Neuronal stem cell (in vitro differentiated cells): ENCODE results near the gene MILR1.

Experiments
- DNase-seq: peaks from one replicate; pipeline ENCODE4 v3.0.0-alpha.2; 2013; ENCODE audit warnings: low spot score
- H2AFZ ChIP-seq: one replicate; pipeline ENCODE4 v1.6.1; 2013; ENCODE audit warnings: mild to moderate bottlenecking, low read length, inconsistent platforms
- H2AK5ac ChIP-seq: 2 replicates; pipeline ENCODE4 v1.6.1; 2013; ENCODE audit warnings: low read depth, mild to moderate bottlenecking, inconsistent platforms, low read length, moderate library complexity, mixed read lengths
- H2BK120ac ChIP-seq: 2 replicates; pipeline ENCODE4 v1.6.1; 2013; ENCODE audit warnings: low read depth, mild to moderate bottlenecking, inconsistent platforms, low read length, moderate library complexity, mixed read lengths
- H2BK12ac ChIP-seq: one replicate; pipeline ENCODE4 v1.6.1; 2013; ENCODE audit warnings: low read length, inconsistent platforms
- H2BK15ac ChIP-seq: 2 replicates; pipeline ENCODE4 v1.6.1; 2013; ENCODE audit warnings: mild to moderate bottlenecking, low read length, inconsistent platforms, mixed read lengths
- H2BK5ac ChIP-seq: one replicate; pipeline ENCODE4 v1.6.1; 2013; ENCODE audit warnings: inconsistent platforms, mild to moderate bottlenecking, low read length, moderate library complexity
- H3K14ac ChIP-seq: one replicate; pipeline ENCODE4 v1.6.1; 2013; ENCODE audit warnings: low read length, inconsistent platforms
- H3K18ac ChIP-seq: 2 replicates; pipeline ENCODE4 v1.6.1; 2013; ENCODE audit warnings: low read length, inconsistent platforms
- H3K23ac ChIP-seq: 2 replicates; pipeline ENCODE4 v1.6.1; 2013; ENCODE audit warnings: low read depth, mild to moderate bottlenecking, mixed read lengths, low read length, inconsistent platforms; ENCODE audit not compliant: poor library complexity
- H3K27ac ChIP-seq: replicated peaks from 3 replicates; pipeline ENCODE4 v1.5.1; 2013; ENCODE audit warnings: low read length, inconsistent platforms
- H3K27me3 ChIP-seq, 3 experiments: 2 replicates each; pipeline ENCODE4 v1.6.1; 2013; ENCODE audit warnings: low read length in 3 of 3, mild to moderate bottlenecking in 2 of 3, inconsistent platforms in 1 of 3, low read depth in 1 of 3, mixed read lengths in 1 of 3, moderate library complexity in 1 of 3; ENCODE audit not compliant: control insufficient read depth in 3 of 3, insufficient read depth in 3 of 3
- H3K36me3 ChIP-seq, 2 donors: replicated peaks in 1 of 2; 2 replicates each; pipeline ENCODE4 v1.6.1; 2013; ENCODE audit warnings: low read length in 2 of 2; ENCODE audit not compliant: control insufficient read depth in 2 of 2, insufficient read depth in 2 of 2
- H3K4ac ChIP-seq: 2 replicates; pipeline ENCODE4 v1.6.1; 2013; ENCODE audit warnings: inconsistent platforms, mild to moderate bottlenecking, low read length, moderate library complexity
- H3K4me1 ChIP-seq, 2 donors: 1 replicate in 1 of 2; 2 replicates in 1 of 2; pipeline ENCODE4 v1.6.1; 2013; ENCODE audit warnings: low read length in 2 of 2, low read depth in 1 of 2; ENCODE audit not compliant: control insufficient read depth in 2 of 2, insufficient read depth in 1 of 2
- H3K4me2 ChIP-seq: one replicate; pipeline ENCODE4 v1.6.1; 2013; ENCODE audit warnings: mild to moderate bottlenecking, low read length, inconsistent platforms; ENCODE audit not compliant: insufficient read depth, poor library complexity, severe bottlenecking
- H3K4me3 ChIP-seq, 2 donors: 2 replicates each; pipeline ENCODE4 v1.5.1; 2013; ENCODE audit warnings: low read length in 2 of 2, mild to moderate bottlenecking in 2 of 2, inconsistent platforms in 1 of 2, moderate library complexity in 1 of 2
- H3K79me1 ChIP-seq: one replicate; pipeline ENCODE4 v1.6.1; 2013; ENCODE audit warnings: low read depth, mild to moderate bottlenecking, inconsistent platforms, low read length, moderate library complexity
- H3K9ac ChIP-seq: one replicate; pipeline ENCODE4 v1.6.1; 2013; ENCODE audit warnings: mild to moderate bottlenecking, low read depth, low read length, inconsistent platforms; ENCODE audit not compliant: poor library complexity
- H3K9me3 ChIP-seq, 2 donors: replicated peaks in 1 of 2; 2 replicates each; pipeline versions ENCODE3 to v1.6.1; 2013; ENCODE audit warnings: low read length in 2 of 2, mild to moderate bottlenecking in 2 of 2, inconsistent platforms in 1 of 2, low read depth in 1 of 2, mixed read lengths in 1 of 2, moderate library complexity in 1 of 2; ENCODE audit not compliant: control insufficient read depth in 2 of 2, insufficient read depth in 1 of 2
- H4K8ac ChIP-seq: one replicate; pipeline ENCODE4 v1.6.1; 2013; ENCODE audit warnings: low read depth, mild to moderate bottlenecking, inconsistent platforms, low read length, moderate library complexity
- H4K91ac ChIP-seq: one replicate; pipeline ENCODE4 v1.6.1; 2013; ENCODE audit warnings: low read length, low read depth, mild to moderate bottlenecking, inconsistent platforms; ENCODE audit not compliant: poor library complexity
- WGBS, 2 donors: extraction: QIAGEN DNeasy Blood & Tissue Kit; methylation state at CpG; one replicate each; pipeline ENCODE4 v1.1.7; 2013; ENCODE audit warnings: missing lambda C conversion rate in 2 of 2, mixed read lengths in 1 of 2; ENCODE audit not compliant: insufficient read length in 2 of 2, insufficient replicate concordance in 1 of 2; ENCODE audit errors: extremely low coverage in 2 of 2; 5-methylcytosine and 5-hydroxymethylcytosine counted together

Gene MILR1

DNA sequence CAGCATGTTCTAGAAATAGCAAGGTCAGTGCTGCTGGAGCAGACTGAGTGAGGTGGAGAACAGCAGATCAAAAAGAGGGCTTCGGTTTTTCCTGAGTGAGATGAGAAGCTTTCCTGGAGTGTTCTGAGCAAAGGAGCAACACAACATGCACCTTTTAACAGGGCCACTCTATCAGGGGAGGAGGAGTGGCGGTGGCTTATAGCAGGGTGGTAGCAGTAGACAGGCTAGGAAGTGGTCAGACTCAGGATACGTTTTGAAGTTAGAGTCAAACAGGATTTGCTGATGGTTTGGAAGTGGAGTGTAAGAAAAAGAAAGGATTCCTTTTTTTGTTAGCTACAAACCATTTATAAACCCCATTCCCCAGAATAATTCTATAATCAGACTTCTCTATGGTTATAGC is 35.5 kb downstream of the MILR1 start:
- Histone ChIP-seq H3K79me1 (no peaks in the 10 kb centered on the region), H3K18ac (no peak overlapping the region), H3K27me3 (no peaks in the 10 kb centered on the region), H3K9me3 (no peaks in the 10 kb centered on the region), H2BK15ac (no peak overlapping the region), H3K4me2 (no peak overlapping the region), H2BK12ac (no peak overlapping the region), H3K4me1 (no peaks in the 10 kb centered on the region), H3K4me3 (no peak overlapping the region), H3K27ac (no peak overlapping the region), H3K14ac (no peak overlapping the region), H4K8ac (no peak overlapping the region), H3K9ac (no peak overlapping the region), H2BK5ac (no peak overlapping the region), H2BK120ac (no peak overlapping the region), H3K4ac (no peak overlapping the region), H3K36me3 (peaks cover 24 to 90% of the 10 kb centered on the region in 2 donors), H4K91ac (no peak overlapping the region), H2AFZ (no peak overlapping the region), H3K23ac (no peak overlapping the region), H2AK5ac (no peak overlapping the region)
- no peak for DNase-seq
- no CpG with 5 or more reads among the region's 3 CpGs for WGBS, 2 donors

DNA sequence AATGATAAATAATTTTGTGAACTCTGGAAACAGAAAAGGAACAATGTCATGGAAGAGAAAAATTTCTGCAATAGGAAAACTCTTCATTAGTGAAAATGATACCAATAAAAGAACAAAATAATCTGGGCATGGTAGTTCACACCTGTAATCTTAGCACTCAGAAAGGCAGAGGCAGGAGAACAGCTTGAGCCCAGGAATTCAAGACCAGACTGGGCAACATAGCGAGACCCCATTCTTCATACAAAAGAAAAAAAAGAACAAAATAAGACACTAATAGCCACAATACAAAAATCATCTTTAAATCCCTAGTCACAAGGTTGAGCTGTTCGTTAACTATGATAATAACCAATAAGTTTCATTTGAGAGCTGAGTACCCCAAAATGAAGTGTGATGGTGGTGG is 39.4 kb downstream of the MILR1 start:
- WGBS, 2 donors: no CpG with 5 or more reads among the region's 2 CpGs
- H2BK15ac ChIP-seq: no peak overlapping the region
- no peak overlapping the region for H3K4me3 ChIP-seq
- no peak overlapping the region for H4K8ac ChIP-seq
- peaks cover 30 to 96% of the 10 kb centered on the region in 2 donors for H3K36me3 ChIP-seq
- no peak overlapping the region for H2BK12ac ChIP-seq
- H3K9me3 ChIP-seq: no peaks in the 10 kb centered on the region
- no peak overlapping the region for H2AK5ac ChIP-seq
- H3K27me3 ChIP-seq: no peaks in the 10 kb centered on the region
- H3K14ac ChIP-seq: no peak overlapping the region
- no peaks in the 10 kb centered on the region for H3K79me1 ChIP-seq
- no peak overlapping the region for H3K27ac ChIP-seq
- H2BK120ac ChIP-seq: no peak overlapping the region
- no peak overlapping the region for H4K91ac ChIP-seq
- H2AFZ ChIP-seq: no peak overlapping the region
- no peak overlapping the region for H3K18ac ChIP-seq
- no peak overlapping the region for H3K23ac ChIP-seq
- no peak overlapping the region for H2BK5ac ChIP-seq
- H3K4ac ChIP-seq: no peak overlapping the region
- H3K4me2 ChIP-seq: no peak overlapping the region
- H3K9ac ChIP-seq: no peak overlapping the region
- no peak for DNase-seq
- no peaks in the 10 kb centered on the region for H3K4me1 ChIP-seq

DNA sequence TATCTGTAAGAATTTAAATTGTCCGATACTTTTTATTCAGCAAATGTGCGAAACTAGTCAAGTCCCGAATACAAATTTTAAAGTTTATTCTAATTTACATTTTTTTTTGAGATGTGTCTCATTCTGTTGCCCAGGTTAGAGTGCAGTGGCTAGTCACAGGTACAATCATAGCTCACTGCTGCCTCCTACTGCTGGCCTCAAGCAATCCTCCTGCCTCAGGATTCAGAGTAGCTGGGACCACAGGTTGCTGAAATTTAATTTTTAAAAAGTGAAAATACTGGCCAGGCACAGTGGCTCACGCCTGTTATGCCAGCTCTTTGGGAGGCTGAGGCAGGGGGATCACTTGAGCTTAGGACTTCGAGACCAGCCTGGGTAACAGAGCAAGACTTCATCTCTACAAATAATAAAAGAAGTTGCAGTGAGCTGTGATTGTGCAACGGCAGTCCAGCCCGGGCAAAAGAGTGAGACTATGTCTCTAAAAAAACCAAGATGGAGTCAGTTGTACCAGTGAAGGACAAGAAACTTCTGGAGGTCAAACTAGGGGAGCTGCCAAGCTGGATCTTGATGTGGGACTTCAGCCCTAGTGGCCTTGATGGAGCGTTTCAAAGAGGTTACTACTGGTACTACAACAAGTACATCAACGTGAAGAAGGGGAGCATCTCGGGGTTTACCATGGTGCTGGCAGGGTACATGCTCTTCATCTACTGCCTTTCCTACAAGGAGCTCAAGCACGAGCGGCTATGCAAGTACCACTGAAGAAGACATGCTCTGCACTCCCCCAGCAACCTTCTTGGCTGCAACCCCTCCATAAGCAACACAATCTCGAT is 42.3 kb downstream of the MILR1 start:
- Histone ChIP-seq H3K14ac (no peak overlapping the region), H3K79me1 (no peaks in the 10 kb centered on the region), H2BK120ac (no peak overlapping the region), H2BK12ac (no peak overlapping the region), H2AK5ac (no peak overlapping the region), H3K27ac (no peak overlapping the region), H3K36me3 (peaks cover 17 to 79% of the 10 kb centered on the region in 2 donors), H3K27me3 (no peaks in the 10 kb centered on the region), H4K8ac (no peak overlapping the region), H3K9ac (no peak overlapping the region), H2AFZ (no peak overlapping the region), H3K4ac (no peak overlapping the region), H3K18ac (no peak overlapping the region), H3K23ac (no peak overlapping the region), H3K4me2 (no peak overlapping the region), H3K4me3 (no peak overlapping the region), H4K91ac (no peak overlapping the region), H2BK15ac (no peak overlapping the region), H3K9me3 (no peaks in the 10 kb centered on the region), H2BK5ac (no peak overlapping the region), H3K4me1 (peaks cover 1 to 2% of the 10 kb centered on the region in 2 donors)
- no CpG with 5 or more reads among the region's 13 CpGs for WGBS, 2 donors
- no peak for DNase-seq

DNA sequence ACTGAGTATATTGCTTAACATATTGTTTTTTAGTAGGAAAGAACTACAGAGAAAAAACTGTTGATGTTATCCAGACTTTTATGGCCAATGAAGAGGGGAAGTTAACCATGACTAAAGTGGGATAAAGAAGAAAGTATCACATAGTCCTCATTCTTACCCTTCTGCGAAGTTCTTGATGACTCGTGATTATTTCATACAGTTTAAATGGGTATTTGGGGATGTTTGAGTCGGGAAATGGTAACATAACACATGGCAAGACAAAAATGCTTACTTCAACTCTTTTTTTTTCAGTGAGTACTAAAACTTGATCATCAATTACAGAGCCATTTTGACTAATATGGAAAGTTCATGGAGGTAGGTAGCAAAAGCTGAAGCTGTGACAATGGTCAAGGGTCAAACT is 43.1 kb downstream of the MILR1 start:
- Histone ChIP-seq H3K4me3 (no peak overlapping the region), H2BK12ac (no peak overlapping the region), H3K79me1 (peaks cover 3% of the 10 kb centered on the region), H4K91ac (no peak overlapping the region), H3K27ac (no peak overlapping the region), H3K27me3 (no peaks in the 10 kb centered on the region), H3K9ac (no peak overlapping the region), H3K9me3 (no peaks in the 10 kb centered on the region), H3K36me3 (peaks cover 17 to 73% of the 10 kb centered on the region in 2 donors), H2AK5ac (no peak overlapping the region), H3K14ac (no peak overlapping the region), H3K18ac (no peak overlapping the region), H2AFZ (no peak overlapping the region), H2BK120ac (no peak overlapping the region), H3K23ac (no peak overlapping the region), H2BK5ac (no peak overlapping the region), H3K4ac (no peak overlapping the region), H2BK15ac (no peak overlapping the region), H4K8ac (no peak overlapping the region), H3K4me2 (no peak overlapping the region), H3K4me1 (peaks cover 1 to 2% of the 10 kb centered on the region in 2 donors)
- no peak for DNase-seq
- WGBS, 2 donors: no CpG with 5 or more reads among the region's 3 CpGs
